ENCODE measurements around the gene INO80C.

The INO80C gene

DNA sequence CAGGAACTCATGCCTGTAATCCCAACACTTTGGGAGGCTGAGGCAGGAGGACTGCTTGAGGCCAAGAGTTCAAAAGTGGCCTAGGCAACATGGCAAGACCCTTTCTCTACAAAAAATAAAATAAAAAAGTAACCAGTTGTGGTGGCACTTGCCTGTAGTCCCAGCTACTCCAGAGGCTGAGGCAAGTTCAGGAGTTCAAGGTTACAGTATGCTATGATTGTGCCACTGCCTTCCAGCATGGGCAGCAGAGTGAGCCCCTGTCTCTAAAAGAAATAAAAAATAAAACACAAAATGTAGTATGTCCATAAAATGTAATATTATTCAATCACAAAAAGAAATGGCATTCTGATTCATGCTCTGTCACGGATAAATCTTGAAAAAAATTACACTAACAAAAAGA is 11.9 kb downstream of the INO80C start:
- no peak for DNase-seq

GRCh38 chr18:35484034-35484433 is 13.7 kb downstream of the INO80C start:
- no peak for DNase-seq

- no peak for DNase-seq
These were observed 15.8 kb downstream of the INO80C start for GRCh38 chr18:35481960-35482366.

GRCh38 chr18:35479911-35480586 is 17.7 kb downstream of the INO80C start:
- no peak for DNase-seq

DNA sequence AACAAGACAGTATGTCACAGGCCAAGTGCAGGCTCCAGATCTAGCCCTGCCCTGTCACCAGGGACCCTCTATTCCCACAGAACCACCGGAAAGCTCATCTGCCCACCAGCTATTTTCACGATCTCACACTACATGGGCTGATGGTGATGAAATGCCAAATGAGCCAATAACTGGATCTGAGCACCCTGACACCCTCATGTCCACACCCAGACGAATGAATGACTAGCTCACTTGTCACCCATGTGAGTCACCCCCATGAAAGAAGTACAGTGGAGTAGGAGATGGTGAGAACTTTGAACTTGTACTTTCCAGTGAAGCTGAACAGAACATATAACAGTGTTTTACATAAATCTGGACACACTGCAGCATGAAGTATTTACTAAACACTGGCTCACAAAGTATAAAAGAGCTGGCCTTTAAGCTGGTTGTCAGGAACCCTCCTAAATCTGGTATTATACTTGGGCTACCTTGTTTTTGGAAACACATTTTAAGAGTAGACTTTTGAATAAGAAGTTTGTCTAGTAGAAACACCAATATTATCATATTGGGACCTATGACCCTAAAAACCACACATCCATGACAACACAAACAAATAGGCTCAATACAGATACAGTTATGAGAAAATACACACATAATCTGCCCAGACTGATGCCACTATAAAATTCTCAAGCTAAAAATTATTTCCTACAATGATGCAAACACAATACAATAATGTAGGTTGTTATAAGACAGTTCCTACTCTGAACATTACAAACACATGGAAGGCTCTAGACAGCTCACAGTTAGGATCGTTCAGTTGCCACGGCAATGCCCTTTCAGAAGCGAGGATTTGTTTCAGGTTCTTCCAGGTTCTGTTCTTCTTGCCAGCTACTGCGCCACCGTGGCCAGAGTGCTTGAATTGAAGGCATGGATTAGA is 19.0 kb downstream of the INO80C start:
- DNase-seq: no peak

DNA sequence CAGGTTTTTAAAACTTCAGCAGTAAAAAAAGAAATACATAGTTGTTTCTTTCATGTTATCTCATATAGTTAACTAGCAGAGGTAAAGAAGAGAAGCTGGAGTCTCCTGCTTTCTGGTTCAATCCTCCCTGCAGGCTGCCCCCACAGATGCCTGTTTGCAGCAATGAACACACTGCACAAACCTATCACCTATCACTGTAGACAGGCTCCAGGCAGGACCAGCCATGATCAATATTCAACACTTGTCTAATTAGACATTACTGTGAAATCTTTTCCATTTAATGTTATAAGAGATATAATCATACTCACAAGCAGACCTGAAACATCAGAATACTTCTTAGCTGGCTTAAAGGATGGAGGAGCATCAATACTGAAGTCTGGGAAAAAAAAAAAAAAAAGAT is 19.8 kb downstream of the INO80C start:
- DNase-seq: no peak

GRCh38 chr18:35477497-35477896 is 20.3 kb downstream of the INO80C start:
- DNase-seq: no peak

GRCh38 chr18:35474884-35475283 is 22.9 kb downstream of the INO80C start:
- no peak for DNase-seq

GRCh38 chr18:35473562-35473961 is 24.2 kb downstream of the INO80C start:
- DNase-seq: no peak

- no peak for DNase-seq
These were observed 27.3 kb downstream of the INO80C start for GRCh38 chr18:35470435-35470834.

DNA sequence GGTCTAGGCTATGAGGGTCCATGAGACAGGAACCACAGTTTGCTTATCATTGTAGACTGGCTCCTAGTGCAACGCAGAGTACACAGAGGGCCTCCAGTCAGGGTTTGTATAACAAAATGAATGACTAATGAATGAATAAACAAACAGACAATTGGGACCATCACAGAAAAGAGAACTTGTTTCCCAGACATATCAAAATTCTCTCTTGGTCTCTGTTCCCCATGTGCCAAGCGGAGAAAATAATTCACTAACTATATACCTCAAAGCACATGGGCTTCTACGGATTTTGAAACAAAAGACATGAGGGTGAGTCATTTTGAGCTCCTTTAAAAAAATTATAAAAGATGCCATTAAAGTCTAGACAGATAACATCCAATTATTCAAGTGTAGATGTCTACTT is 28.0 kb downstream of the INO80C start:
- DNase-seq: no peak

DNA sequence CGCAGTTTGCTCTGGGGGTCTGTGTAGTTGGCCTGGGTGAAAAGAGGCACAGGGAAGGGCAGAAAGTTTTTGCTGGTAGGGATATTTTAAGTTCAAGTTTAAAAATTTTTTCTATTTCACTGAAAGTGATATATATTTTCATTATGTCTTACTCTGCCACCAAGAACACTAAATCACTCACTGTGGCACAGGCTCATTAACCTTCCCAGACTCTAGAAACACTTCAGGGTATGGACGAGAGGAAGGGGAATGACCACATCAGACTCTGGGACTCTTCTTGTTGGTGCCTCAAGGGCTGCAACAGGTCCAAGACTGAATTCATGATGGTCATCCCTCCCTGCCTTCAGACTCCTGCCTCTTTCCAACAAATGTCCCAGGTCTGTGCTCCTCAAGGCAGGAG is 29.0 kb downstream of the INO80C start:
- DNase-seq: no peak

GRCh38 chr18:35467624-35468016 is 30.1 kb downstream of the INO80C start:
- DNase-seq: no peak

DNA sequence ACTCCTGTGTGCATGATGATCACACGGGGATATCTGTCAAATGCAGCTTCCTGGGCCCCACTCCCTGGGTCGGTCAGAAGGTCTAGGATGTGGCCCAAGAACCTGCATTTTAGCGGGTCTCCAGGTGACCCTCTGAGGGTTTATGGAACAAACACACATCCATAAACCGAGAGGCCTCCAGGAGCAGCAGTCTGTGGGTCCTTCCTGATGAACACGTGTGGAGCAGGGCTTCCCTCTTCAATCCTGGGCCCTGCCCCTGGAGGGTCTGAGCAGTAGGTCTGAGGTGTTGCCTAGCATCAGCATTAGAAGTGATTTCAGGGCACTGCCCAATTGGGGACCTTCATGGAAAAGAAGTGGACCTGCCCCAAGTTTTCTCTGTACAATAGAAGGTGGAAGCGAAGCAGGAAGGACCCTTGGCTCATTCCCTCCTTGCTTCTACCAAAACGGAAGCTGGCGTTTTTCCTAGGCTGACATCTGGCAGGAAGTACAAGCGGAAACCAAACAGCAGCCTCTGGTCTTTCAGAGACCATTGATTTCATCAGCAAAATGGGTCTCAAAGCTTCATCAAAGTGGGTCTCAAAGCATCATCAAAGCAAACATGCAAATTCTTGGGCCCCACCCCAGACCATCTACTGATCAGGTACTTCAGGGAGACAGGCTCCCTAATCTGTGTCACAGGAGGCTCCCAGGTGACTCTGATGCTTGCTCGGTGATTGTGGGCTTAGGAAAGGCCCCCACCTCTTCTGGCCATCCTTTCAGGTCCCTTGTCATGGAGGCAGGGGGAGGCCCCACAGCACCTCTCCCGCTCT is 30.7 kb downstream of the INO80C start:
- DNase-seq: no peak

- no peak for DNase-seq
These were observed 31.4 kb downstream of the INO80C start for GRCh38 chr18:35466334-35466733.

GRCh38 chr18:35465329-35465728 is 32.4 kb downstream of the INO80C start:
- no peak for DNase-seq

DNA sequence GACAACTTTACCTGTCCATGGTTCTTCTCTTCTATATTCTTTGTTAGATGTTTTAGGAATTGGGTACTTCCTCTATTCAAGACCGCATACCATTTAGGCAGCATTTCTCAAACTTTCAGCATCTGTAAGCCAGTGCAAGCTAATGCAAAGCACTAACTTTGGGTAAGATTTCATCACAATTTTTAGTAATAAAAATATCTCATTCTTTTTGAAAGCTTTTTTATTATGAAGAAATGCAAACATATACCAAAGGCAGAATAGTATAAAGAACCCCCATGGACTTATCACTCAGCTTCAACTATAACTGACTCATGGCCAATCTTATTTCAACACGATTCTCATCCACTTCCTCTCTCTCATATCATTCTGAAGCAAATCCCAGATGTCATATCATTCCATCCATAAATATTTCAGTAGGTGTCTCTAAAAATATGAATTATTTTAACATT is 32.9 kb downstream of the INO80C start:
- DNase-seq: no peak

- DNase-seq: no peak
These were observed 33.9 kb downstream of the INO80C start for GRCh38 chr18:35463827-35464226.

GRCh38 chr18:35463050-35463449 is 34.7 kb downstream of the INO80C start:
- no peak for DNase-seq

DNA sequence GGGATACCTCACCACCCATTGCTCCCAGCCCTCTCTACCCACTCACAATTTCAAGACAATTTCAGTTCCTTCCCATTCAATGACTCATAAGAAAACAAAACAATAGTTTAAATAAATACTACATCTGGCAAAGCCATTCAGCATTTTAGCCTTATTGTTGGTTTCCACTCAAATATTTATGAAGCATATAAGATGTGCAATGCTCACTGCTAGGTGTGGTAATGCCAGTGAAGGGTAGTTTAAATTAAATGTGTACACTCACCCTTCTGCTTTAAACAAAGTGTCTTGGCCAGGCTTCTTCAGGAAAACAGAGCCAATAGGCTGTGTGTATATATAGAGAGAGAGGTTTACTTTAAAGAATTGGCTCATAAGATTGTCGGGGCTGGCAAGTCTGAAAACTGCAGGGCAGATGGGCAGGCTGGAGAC is 37.0 kb downstream of the INO80C start:
- DNase-seq: no peak

- DNase-seq: no peak
These were observed 37.8 kb downstream of the INO80C start for GRCh38 chr18:35459997-35460396.

- peak; percentile 33 for DNase-seq
These were observed 38.9 kb downstream of the INO80C start for GRCh38 chr18:35458677-35459441.

- DNase-seq: peak; percentile 83
These were observed 39.5 kb downstream of the INO80C start for GRCh38 chr18:35458271-35458670.

Data from NCI-H510A treated with DMSO at 0.1 percent for 48 hours (cell line).